Measurements from ENCODE around the gene ANXA8.

The ANXA8 gene

DNA sequence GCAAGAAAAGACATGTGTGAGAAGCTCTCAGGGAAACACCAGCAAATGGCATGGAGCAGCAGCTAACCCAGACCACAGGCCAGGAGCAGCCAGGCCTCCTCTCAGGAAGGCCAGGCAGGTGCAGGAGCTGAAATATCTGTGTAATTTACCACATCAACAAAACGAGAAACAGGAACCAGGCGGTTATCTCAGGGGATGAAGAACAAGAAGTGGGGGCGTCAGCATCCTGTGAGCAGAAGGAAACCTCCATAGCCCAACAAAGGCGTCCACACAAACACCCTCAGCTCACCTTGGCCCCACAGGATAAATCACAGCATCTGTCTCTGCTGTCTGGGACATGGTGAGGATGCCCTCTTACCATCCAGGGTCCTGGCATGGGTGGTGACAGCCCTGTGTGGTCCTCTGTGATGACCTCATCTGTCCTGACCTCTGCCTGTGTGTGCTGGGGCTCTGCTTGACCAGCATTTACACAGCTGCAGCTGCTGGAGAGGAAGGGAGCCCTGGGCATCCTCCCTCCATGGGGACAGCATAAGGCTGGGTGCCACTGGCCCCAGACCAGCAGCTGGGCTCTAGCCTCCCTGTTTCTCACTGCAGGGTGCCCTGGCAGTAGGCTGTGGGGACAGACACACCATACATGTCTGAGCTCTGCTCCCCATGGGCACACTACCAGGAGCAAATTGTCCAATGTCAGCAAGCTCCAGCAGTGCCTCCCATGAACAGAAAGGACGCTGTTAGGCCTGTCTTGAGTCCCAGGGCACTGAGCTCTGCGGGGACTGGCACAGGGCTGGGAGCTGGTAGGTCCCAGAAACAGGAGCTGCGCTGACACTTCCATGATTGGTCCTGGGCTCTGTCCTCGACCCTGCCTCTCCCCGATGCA, 34.6 kb downstream of the ANXA8 start:
- in situ Hi-C loops (cut with HindIII; ENCODE audit: low sequenced_read_pairs), result no loop called here

DNA sequence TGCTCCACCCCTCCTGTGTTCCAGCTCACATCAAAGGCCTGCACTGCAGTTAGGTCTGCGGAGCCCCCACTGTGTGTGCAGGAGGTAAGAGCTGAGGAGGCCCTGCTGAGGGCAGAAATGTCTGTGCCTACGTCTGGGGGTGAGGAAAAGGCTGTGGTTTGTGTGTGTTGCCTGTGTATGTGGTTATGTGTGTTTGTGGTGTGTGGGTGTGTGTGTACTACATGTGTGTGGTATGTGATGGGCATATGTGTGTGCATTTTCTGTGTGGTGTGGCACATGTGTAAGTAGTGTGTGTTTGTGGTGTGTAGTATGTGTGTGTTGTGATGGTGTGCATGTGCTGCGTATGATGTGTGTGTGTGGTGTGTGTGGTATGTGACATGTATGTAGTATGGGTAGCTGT, 36.2 kb downstream of the ANXA8 start:
- in situ Hi-C loops (cut with HindIII; ENCODE audit: low sequenced_read_pairs), result no loop called here

DNA sequence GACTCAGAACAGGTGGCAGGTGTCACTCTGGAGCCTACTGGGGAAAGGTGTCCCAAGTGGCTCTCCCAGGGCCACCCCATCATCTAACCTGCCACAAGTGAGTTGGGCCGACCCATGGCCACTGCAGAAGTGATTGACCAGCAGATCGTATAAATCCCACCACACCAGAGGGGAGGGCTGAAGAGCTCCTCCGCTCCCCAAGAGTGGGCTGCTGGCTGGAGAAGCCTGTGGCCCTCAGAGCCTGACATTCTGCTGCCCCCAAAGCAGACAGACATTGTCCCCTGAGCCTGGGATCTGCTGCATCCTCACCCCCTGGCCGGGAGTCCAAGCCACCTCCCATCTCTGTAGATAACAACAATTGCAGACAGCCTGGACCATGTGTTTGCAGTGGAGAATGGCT, 36.7 kb downstream of the ANXA8 start:
- in situ Hi-C loops (cut with HindIII; ENCODE audit: low sequenced_read_pairs), result no loop called here

DNA sequence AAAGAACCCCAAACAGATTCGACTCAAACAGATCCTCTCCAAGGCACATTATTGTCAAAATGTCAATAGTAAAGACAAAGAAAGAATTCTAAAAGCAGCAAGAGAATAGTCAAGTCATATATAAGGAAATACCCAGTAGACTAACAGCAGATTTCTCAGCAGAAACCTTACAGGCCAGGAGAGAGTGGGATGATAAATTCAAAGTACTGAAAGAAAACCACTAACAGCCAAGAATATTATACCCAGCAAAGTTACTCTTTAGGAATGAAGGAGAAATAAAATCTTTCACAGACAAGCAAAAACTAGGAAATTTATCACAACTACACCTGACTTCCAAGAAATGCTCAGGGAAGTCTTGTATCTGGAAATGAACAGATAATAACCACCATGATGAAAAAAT, 38.2 kb downstream of the ANXA8 start:
- in situ Hi-C loops (cut with HindIII; ENCODE audit: low sequenced_read_pairs), result no loop called here

DNA sequence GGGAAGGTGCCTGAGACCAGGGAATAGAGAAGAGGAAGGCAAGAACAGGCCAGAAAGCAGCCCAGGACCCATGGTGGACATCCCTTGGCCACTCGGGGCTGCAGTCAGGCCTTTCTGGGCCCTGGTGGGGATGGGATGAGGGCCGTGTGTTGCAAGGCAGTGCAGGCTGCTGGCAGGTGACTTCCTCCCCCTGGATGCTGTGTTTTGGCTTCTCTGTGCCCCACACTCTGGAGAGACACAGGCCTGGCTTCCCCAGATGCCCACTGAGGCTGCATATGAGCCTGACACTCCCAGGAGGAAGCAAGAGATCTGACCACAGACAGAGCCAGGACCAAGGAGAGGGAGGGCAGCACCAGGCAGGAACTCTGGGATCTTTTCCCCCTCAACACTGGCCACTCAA, 39.9 kb downstream of the ANXA8 start:
- in situ Hi-C loops (cut with HindIII; ENCODE audit: low sequenced_read_pairs), result no loop called here

DNA sequence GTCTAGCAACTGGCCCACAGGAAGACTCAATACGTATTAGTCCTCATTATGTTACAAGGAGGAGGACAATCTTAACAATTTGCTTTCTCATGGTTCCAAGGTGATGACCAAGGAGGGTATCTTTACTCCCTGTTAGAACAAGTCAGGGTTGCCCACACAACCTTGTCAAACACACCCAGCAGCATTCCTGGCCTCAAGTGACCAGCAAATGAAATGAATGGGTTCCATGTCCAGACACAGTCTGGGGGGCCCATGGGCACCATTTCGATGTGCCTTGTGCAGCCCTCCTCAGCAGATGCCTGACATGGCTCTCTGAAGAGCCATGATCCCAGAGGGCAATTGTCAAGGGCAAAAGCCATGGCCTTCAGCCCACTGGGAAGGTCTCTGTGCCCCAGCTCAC, 40.8 kb downstream of the ANXA8 start:
- in situ Hi-C loops (cut with HindIII; ENCODE audit: low sequenced_read_pairs), result no loop called here

DNA sequence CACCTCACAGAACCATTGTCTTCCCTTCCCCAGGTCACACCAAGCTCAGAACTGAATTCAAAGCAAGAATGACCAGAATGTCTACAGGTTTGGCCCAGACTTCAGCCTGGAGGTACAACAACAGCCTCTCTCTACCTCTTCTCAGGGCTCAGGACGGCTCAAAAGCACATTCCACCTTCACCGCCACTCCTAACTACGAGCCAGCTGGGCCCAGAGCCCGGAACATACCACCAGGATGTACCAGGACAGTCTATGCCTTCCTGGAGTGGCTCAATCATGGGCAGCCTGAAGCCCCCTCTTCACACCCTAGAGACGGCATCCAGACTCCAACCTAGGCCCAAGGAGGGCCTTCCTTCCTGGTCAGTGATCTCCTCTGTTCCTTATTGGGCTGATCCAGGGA, 41.6 kb downstream of the ANXA8 start:
- in situ Hi-C loops (cut with HindIII; ENCODE audit: low sequenced_read_pairs), result no loop called here

DNA sequence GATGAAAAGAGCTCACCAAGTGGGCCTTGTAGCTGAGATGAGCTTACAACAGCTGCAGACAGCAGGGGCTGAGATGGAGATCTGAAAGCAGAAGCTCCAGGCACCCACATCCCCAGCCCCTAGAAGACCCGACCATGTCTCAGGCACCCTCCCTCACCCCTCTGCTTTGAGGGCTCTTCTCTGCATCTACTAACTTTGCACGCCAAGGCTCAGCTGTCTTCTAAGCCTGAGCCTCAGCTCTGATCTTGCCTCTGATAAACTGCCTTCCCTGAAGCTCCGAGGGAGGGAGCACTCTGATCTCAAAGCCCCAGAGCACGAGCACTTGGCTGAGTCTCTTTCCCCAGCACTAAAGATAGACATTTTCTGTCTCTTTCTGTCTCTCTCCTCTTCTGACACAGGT, 42.0 kb downstream of the ANXA8 start:
- in situ Hi-C loops (cut with HindIII; ENCODE audit: low sequenced_read_pairs), result no loop called here

DNA sequence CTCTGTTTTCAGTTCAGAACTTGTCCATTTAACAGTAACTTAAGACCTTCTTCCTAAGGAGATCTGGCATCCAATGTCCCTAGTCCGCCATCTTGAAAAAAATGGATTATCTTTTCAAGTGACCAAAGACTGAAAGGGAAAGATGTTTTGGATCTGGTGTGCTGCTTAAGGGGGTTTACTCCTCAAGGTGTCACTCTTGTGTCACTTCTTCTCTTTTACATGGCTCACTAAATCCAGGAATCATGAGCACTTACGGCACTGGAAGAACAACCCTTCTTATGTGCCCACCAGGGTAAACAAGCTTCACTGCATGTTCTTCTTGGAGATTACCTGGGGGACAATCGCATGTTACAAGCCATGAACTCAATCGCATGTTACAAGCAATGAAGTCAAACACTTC, 43.7 kb downstream of the ANXA8 start:
- in situ Hi-C loops (cut with HindIII; ENCODE audit: low sequenced_read_pairs), result no loop called here

DNA sequence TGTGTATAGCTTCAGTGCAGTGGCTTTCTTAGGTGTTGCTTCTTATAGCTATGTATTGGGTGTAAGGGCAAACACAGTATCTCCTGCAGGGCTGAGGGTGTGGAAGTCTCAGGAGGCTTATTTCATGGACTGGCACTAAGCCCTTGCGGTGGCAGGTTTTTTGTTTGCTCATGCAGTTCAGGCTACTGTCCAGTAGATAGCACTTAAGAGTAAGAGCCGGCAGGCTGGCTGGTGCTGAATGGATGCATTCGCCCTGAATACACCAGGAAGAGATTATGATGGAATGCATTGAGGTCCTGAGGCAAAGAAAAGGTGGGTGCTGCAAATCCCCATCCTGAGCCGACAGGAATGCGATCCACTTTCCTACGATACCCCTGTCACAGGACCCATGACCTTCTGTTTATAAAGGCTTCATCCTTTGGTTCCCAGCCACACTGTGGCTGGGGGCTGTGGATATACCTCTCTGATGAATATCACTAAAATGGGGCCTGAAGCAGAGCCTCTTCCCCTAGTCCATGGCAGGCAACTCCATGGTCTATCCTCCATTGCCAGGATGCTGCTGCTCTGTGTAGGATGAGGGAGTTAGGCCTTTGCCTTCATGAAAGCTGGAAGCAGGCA, 44.9 kb downstream of the ANXA8 start:
- in situ Hi-C loops (cut with HindIII; ENCODE audit: low sequenced_read_pairs), result no loop called here

DNA sequence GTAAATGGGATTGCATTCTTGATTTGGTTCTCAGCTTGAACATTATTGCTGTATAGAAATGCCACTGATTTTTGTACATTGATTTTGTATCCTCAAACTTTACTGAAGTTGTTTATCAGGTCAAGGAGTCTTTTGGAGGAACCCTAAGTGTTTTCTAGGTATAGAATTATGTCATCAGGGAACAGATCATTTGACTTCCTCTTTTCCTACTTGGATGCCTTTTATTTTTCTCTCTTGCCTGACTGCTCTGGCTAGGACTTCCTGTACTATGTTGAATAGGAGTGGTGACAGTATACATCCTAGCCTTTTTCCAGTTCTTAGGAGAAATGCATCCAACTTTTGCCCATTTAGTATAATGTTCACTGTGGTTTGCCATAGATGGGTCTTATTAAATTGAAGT, 48.8 kb downstream of the ANXA8 start:
- in situ Hi-C loops (cut with HindIII; ENCODE audit: low sequenced_read_pairs), result no loop called here

DNA sequence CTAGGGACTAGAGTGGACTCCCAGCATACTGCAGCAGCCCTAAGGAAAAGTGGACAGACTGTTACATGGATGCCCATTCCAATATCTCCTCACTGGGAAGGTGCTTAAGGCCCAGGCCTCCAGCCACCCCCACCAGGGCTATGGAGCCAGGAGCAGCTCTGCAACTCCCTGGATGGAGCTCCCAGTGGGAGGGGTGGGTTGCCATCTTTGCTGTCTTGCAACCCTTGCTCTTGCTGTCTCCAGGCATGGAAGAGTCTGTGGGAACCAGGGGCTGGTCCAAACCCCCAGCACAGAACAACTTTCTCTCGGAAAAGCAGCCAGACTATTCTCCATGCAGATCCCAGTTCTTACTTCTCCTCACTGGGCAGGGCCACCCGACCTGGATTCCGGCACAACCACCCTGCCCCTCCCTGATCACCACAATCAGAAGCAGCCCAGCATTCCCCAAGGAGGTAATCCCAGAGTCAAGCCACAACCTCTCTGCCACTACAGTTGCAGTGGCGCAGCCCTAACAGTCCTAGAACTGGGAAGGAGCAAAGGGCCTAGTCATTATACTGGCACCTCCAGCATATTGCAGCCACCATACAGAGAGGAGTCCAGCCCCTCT, 58.0 kb downstream of the ANXA8 start:
- in situ Hi-C loops (cut with HindIII; ENCODE audit: low sequenced_read_pairs), result no loop called here

DNA sequence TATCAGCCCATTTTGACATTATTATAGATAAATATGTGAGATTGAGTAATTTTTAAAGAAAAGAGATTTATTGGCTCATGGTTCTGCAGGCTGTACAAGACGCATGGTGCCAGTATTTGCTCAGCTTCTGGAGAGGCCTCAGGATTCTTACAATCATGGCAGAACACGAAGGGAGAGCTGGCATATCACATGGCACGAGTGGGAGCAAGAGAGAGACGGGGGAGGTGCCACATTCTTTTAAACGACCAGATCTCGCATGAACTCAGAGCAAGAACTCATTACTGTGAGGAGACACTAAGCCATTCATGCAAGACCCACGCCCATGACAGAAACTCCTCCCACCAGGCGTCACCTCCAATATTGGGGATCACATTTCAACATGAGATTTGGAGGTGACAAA, 59.7 kb downstream of the ANXA8 start:
- in situ Hi-C loops (cut with HindIII; ENCODE audit: low sequenced_read_pairs), result no loop called here

DNA sequence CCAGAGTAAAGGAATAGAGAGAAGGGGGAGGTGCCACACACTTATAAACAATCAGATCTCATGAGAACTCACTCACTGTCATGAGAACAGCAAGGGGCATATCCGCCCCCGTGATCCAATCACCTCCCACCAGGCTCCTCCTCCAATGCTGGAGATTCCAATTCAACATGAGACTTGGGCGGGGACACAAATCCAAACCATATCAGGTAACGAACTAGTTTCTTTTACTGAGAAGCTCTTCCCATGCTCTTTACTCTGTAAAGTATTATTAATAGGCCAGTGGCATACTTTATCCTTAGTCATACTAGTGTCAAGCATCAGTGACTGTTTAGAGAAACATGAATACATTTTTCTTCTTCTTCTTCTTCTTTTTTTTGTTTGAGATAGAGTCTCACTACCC, 60.4 kb downstream of the ANXA8 start:
- in situ Hi-C loops (cut with HindIII; ENCODE audit: low sequenced_read_pairs), result no loop called here

DNA sequence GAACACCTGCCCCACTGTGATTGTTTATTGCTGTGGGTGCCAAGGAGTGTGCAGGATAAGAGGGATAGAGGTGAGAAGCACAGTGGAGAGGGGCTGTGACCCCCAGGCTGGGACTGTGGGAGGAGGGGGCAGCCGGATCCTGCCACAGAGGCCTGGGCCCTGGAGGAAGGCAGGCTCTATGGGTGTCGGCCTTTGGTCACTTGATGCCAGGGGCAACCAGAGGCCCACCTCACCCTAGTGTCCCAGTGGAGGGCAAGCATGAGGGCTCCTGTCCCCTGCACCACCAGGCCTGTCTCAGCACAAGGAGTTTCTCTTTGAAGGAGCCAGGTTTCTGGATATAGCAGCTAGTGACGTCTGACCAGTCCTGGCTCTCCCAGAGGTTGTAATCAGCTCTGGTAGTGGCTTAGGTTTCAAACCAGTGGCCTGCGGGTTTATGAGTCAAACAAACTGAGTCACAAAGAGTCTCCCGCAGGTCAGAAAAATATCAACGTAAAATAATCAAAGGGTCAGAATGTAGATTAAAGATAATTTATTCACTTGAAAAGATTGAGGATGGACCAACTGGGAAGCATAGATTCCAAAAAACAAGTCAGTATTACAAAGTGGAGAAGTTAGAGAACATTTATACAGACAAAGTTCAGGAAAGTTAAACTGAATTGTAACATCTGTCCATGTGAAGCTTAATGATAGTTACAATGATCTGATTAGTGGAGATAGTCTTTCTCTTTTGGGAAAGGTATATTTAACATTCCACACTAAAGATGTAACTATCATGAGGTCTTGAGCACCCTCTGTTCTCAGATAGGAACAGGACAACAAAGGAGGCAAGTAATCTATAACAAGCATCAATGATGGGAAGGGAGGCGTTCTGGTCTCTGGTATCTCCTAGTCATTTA, 62.6 kb downstream of the ANXA8 start:
- in situ Hi-C loops (cut with HindIII; ENCODE audit: low sequenced_read_pairs), result no loop called here

DNA sequence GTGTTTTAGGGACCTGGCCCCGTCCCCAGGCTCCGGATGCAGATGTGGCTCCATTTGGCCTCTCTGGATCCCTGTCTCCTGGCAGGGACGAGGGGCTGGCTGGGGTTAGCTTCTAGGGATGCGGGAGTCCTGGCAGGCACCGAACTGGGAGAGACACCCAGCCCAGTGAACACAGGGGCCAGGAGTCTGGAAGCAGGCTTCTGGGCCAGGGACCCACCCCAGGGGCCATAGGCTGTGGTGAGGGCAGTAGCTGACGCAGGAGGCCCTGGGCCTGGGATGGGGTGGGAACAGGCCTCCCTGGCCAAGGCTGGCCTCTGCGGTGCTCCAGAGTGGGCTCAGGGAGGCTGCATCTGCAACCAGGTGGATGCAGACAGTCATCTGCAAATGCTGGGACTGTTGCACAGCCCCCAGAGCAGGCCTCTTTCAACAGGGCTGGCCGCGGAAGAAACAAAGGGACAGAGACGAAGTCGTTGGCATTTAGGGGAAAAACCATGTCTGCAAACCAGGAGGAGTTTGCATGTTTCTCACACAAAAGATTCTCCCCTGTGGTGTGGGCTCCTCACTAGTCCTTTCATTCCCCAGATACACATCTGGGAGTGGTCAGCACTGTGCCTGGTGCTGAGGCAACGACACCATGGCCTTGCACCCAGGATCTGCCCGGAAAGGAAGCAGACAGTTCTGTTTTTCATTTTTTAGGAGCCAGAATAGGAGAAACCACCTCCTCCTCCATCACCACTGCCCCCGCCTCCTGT, 63.4 kb downstream of the ANXA8 start:
- in situ Hi-C loops (cut with HindIII; ENCODE audit: low sequenced_read_pairs), result no loop called here

DNA sequence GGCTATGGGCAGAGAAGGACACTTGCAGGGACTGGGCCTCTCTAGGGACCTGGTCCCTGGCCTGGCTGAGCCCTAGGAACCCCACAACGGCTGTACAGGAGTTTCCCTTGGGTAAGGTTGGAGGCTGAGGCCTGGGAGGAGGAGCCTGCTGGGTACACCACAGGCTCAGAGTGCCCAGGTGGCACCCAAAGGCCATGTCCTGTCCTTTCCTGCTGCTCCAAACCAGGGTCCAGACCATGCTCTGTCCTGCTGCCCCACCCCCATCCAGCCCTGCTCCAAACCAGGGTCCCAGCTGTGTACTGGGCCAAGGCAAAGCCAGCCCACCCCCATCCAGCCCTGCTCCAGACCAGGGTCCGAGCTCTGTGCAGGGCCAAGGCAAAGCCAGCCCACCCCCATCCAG, 64.5 kb downstream of the ANXA8 start:
- in situ Hi-C loops (cut with HindIII; ENCODE audit: low sequenced_read_pairs), result no loop called here

DNA sequence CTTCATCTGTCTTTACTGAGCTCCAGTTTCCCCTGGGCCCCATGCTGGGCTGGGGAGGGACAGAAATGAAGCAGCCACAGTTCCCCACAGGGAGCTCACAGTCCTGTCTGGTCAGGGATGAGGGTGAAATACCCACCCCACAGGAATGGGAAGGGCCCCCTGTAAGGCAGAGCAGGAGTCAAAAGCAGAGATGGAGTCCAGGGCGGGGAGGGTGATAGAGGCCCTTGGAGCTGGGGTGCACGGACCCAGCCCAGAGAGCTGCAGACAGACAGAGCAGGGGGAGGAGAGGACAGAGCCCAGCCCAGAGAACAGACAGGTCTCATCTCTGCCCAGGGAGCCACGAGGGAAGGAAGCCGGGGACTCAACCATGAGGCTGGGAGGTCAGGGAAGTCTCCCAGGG, 64.9 kb downstream of the ANXA8 start:
- in situ Hi-C loops (cut with HindIII; ENCODE audit: low sequenced_read_pairs), result no loop called here

DNA sequence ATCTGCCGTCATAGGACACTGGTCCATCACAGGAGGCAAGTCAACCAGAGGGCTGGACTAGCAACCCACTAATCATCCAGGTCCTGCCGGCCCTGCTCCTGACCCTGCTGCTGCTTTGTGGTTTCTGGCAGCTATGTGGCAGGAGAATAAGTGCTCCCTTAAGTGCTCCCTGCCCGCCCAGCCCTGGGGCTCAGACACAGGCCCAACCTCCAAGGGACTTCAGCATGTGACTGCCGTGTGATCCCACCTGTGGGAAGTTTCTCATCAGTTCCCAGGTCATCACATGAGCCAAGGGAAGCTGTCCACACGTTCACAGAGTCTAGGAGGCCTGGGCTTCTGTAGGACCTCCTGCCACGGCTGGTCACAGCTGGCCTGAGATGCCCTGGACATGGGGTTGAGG, 65.6 kb downstream of the ANXA8 start:
- in situ Hi-C loops (cut with HindIII; ENCODE audit: low sequenced_read_pairs), result no loop called here

All from DLD1 (cell line).